Subcutaneous adipose tissue (tissue), 4 donors: Measurements from ENCODE around the gene COMMD4. TPM values are rescaled to one million over a fixed set of nuclear protein-coding genes. Genes with fewer than 3 reads are reported as not detected.

Source experiments
- total RNA-seq, 4 donors: library from RNA; depleted of rRNA; stranded (reverse); fragments of >200 nt; gene quantifications; one replicate each; pipeline ENCODE4 v1.1.0, GENCODE V29; 2016
- TF ChIP-seq, protein P1 (sequence below): fragments of 450-650 bp; IDR thresholded peaks from one replicate; pipeline ENCODE4 v1.5.1; 2016; ENCODE audit warnings: low read depth, mild to moderate bottlenecking, control low read depth, antibody characterized with exemption, moderate library complexity

Gene COMMD4
- total RNA-seq, result 10 to 100 TPM; 26.9 to 48.9 (median 44.0) TPM

DNA sequence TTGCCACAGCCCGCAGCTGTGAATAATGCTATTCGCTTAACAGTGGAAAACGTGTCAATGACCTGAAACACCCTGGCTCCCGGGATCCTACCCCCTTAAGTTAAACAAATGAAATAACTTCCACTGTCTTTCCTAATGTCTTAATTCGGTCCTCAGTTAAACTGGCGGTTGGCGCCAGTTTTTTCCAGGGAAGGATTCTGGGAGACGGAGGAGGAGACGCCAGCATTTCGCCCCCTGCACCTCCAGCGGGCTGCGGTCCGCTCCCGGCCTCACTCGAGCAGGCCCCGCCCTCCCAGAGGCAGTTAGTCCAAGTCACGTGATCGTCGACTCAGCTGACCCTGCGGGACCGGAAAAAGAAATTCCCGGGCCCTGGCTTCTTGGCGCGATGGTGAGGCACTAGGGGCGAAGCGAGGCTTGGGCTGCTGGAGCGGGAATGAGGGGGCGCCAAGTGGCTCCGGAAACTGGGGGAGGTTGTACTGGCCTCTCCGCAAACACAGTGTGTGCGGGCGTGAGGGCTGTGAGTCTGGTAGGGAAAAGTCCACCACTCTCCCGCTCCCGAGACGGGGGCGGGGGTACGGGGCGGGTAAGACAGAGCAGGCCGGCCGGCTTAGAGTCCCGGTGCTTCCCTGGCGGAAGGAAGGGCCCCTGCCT is at the start of gene COMMD4:
Gene COMMD4 (plus strand): TSS at position 359 of the 651 bp plus-strand sequence. CDS start 27 bp downstream, at position 386.
- TF ChIP-seq, protein P1, sequence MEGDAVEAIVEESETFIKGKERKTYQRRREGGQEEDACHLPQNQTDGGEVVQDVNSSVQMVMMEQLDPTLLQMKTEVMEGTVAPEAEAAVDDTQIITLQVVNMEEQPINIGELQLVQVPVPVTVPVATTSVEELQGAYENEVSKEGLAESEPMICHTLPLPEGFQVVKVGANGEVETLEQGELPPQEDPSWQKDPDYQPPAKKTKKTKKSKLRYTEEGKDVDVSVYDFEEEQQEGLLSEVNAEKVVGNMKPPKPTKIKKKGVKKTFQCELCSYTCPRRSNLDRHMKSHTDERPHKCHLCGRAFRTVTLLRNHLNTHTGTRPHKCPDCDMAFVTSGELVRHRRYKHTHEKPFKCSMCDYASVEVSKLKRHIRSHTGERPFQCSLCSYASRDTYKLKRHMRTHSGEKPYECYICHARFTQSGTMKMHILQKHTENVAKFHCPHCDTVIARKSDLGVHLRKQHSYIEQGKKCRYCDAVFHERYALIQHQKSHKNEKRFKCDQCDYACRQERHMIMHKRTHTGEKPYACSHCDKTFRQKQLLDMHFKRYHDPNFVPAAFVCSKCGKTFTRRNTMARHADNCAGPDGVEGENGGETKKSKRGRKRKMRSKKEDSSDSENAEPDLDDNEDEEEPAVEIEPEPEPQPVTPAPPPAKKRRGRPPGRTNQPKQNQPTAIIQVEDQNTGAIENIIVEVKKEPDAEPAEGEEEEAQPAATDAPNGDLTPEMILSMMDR, result no peak

DNA sequence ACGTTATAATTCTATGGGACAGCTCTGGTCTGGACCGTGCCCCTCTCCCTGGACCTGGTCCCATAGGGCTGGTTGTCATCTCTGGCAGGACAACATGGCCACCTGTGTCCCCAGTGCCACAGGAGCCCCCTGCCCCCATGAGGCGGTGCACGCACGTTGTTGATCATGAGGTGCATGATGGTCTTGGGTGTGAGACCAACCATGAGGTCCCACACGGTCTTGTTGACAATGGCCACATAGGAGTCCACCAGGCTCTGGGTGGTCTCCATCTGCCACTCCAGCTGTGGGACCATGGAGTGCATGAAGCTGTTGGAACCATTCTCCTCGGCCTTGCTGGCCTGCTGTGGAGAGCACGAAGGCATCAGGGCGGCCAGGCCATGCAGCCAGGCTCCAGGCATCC is 33.5 kb upstream of the COMMD4 start:
- TF ChIP-seq, protein P1, result no peak

DNA sequence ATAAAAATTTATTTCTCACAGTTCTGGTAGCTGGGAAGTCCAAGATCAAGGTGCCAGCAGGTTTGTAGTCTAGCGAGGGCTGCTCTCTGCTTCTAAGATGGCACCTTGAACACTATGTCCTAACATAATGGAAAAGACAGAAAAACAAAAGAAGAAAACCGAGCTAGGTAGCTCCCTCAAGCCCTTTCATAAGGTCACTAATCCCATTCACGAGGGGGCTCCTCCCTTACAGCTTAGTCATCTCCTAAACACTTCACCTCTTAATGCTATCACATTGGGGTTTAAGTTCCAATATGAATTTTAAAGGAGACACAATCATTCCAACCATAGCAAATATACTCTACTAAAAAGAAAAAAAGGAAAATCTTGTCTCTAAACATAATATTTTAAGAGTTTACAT is 29.7 kb upstream of the COMMD4 start:
- TF ChIP-seq, protein P1, result no peak

DNA sequence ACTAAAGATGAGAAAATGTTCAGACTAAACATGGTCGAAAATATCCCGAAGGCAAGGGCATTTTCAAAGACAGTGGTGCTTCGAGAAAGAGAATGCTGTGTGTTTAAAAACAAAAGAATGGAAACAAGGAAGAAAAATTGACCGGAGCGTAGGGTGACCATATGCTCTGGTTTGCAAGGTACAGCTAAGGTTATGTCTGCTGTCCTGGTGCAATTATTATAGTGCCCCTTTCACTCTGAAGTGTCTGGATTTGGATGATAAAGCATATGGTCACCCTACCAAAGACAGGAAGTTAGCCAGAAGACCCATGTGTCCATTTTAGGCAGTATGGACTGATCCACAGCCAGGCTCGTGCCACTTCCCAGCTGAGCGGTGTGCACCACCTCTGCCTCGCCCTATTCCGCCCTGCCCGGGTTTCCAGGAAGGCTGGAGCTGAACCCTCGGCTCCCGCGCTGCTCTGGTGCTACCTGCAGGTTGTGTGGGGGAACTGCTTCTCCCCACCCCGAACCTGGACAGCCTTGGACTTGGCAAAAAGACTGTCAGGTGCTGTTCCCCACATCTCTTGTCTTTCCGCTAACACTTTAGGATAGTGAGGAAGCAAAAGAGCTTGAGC is 28.0 kb upstream of the COMMD4 start:
- TF ChIP-seq, protein P1, result no peak

DNA sequence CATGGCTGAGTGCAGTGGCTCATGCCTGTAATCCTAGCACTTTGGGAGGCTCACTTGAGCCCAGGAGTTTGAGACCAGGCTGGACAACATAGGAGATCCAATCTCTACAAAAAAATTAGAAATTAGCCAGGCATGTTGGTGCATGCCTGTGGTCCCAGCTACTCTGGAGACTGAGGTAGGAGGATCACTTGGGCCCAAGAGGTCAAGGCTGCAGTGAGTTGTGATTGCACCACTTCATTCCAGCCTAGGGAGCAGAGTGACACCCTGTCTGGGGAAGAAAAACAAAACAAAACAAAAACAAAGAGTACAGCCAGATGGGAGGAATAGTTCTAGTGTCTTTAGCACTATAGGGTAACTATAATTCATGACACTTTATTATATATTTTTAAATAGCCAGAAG is 26.2 kb upstream of the COMMD4 start:
- TF ChIP-seq, protein P1, result no peak

DNA sequence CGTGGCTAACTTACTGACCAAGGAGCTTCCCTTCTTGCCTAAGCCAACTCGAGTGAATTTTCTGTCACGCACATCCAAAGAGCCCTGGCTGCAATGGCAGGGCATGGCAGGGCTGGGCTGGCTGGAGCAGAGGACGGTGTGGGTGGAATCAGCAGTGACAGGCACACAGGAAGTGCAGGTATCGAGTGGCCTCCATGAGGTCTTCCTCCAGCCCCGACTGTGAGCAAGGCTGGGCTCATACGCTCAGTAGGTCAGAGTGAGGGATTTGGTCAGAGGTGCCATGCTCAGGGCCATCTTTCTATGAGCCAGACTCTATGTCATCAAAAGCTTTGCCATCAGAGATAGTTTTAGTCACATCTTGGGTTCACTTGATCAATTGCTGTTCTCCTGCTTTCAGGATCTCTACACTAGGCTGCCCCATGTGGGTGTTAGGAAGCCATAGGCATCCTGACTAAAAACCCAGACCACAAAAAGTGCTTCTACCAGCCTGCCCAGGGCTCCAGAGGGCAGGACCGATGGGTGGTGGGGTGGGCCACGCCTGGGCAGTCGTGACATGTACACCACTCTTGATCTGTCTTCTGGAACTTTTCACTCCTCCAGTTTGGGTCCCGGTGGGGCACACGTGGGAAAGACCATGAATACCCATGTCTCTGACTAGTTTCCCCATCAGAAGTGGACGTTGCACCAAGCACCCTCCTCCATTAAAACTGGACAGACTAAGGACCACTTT is 22.6 kb upstream of the COMMD4 start:
- TF ChIP-seq, protein P1, result no peak
